ENCODE data around the gene STAT3. TPM values are rescaled to one million over a fixed set of nuclear protein-coding genes. Genes with fewer than 3 reads are reported as not detected.

The STAT3 gene
- total and polyA plus RNA-seq, 2 of the 13 experiments (the other 11 are each of a cell fraction or from before 2014, with no cell fraction given): 61.8 to 62.4 TPM

DNA sequence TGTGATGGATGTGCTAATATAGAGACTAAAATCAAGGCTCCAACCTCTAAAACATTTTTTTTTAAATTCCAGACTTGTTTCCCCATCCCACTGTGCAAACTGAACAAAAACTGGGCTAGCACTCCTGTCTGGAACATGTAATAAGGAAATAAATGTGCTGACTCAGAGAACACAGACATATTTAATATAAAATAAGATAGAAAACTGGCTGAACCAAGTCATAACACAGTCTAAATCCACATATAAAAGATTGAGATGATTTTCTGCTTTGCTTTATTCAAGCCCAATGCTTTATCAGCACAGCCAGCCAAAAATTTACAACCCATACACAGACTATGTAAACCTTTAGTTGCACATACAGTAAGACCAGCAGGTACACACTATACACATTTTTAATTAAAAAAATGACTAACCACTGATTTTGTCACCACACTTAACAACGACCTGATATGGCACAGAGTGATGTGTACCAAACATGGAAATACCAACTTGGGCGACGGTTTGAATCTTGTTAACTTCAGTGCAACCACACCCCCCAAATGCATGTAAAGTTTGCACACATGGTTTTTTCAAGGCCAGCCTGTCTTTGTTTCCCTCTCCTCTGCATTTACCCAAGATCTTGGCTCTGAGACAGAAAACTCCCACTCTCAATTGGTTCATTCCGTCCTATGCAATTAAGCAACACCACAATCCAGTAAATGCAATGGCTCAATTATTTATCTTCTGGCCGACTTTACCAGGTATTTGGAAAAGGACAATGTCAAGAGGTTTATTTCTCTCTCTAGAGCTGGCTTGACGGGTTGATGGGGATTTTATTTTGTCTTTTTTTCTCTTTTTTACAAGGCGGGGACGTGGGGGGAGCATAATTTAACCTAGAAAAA lies 1.2 kb downstream of the STAT3 start (continued):
- TF ChIP-seq, protein P1, sequence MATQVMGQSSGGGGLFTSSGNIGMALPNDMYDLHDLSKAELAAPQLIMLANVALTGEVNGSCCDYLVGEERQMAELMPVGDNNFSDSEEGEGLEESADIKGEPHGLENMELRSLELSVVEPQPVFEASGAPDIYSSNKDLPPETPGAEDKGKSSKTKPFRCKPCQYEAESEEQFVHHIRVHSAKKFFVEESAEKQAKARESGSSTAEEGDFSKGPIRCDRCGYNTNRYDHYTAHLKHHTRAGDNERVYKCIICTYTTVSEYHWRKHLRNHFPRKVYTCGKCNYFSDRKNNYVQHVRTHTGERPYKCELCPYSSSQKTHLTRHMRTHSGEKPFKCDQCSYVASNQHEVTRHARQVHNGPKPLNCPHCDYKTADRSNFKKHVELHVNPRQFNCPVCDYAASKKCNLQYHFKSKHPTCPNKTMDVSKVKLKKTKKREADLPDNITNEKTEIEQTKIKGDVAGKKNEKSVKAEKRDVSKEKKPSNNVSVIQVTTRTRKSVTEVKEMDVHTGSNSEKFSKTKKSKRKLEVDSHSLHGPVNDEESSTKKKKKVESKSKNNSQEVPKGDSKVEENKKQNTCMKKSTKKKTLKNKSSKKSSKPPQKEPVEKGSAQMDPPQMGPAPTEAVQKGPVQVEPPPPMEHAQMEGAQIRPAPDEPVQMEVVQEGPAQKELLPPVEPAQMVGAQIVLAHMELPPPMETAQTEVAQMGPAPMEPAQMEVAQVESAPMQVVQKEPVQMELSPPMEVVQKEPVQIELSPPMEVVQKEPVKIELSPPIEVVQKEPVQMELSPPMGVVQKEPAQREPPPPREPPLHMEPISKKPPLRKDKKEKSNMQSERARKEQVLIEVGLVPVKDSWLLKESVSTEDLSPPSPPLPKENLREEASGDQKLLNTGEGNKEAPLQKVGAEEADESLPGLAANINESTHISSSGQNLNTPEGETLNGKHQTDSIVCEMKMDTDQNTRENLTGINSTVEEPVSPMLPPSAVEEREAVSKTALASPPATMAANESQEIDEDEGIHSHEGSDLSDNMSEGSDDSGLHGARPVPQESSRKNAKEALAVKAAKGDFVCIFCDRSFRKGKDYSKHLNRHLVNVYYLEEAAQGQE (IDR thresholded peaks at IDR 0.05; ENCODE audit: borderline replicate concordance in 1 of 2, low read depth in 1 of 2, low read length in 2 of 2): no peak
- TF ChIP-seq, protein P2, sequence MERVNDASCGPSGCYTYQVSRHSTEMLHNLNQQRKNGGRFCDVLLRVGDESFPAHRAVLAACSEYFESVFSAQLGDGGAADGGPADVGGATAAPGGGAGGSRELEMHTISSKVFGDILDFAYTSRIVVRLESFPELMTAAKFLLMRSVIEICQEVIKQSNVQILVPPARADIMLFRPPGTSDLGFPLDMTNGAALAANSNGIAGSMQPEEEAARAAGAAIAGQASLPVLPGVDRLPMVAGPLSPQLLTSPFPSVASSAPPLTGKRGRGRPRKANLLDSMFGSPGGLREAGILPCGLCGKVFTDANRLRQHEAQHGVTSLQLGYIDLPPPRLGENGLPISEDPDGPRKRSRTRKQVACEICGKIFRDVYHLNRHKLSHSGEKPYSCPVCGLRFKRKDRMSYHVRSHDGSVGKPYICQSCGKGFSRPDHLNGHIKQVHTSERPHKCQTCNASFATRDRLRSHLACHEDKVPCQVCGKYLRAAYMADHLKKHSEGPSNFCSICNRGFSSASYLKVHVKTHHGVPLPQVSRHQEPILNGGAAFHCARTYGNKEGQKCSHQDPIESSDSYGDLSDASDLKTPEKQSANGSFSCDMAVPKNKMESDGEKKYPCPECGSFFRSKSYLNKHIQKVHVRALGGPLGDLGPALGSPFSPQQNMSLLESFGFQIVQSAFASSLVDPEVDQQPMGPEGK (CRISPR knock-in tag; IDR thresholded peaks at IDR 0.05): peak; percentile 44; the same call in 1 of the 2 replicates
- TF ChIP-seq, protein P3, sequence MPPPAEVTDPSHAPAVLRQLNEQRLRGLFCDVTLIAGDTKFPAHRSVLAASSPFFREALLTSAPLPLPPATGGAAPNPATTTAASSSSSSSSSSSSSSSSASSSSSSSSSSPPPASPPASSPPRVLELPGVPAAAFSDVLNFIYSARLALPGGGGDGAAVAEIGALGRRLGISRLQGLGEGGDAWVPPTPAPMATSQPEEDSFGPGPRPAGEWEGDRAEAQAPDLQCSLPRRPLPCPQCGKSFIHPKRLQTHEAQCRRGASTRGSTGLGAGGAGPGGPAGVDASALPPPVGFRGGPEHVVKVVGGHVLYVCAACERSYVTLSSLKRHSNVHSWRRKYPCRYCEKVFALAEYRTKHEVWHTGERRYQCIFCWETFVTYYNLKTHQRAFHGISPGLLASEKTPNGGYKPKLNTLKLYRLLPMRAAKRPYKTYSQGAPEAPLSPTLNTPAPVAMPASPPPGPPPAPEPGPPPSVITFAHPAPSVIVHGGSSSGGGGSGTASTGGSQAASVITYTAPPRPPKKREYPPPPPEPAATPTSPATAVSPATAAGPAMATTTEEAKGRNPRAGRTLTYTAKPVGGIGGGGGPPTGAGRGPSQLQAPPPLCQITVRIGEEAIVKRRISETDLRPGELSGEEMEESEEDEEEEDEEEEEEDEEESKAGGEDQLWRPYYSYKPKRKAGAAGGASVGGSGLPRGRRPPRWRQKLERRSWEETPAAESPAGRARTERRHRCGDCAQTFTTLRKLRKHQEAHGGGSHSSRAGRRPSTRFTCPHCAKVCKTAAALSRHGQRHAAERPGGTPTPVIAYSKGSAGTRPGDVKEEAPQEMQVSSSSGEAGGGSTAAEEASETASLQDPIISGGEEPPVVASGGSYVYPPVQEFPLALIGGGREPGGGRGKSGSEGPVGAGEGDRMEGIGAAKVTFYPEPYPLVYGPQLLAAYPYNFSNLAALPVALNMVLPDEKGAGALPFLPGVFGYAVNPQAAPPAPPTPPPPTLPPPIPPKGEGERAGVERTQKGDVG (CRISPR knock-in tag; IDR thresholded peaks at IDR 0.05; ENCODE audit: borderline replicate concordance): no peak
- TF ChIP-seq ZNF747 (CRISPR knock-in tag; IDR thresholded peaks at IDR 0.05; ENCODE audit: borderline replicate concordance) (no peak), ZBTB1 (CRISPR knock-in tag; IDR thresholded peaks at IDR 0.05; ENCODE audit: borderline replicate concordance) (no peak), ZNF598 (CRISPR knock-in tag; IDR thresholded peaks at IDR 0.05; ENCODE audit: borderline replicate concordance) (no peak), SALL2 (CRISPR knock-in tag; IDR thresholded peaks at IDR 0.05) (no peak), HMG20B (CRISPR knock-in tag; conservative IDR thresholded peaks at IDR 0.05) (peak; percentile 49; the same call in 1 of the 2 replicates), ZNF274 (CRISPR knock-in tag; IDR thresholded peaks at IDR 0.05) (no peak), SSRP1 (CRISPR knock-in tag; IDR thresholded peaks at IDR 0.05) (0 out of 2 replicates have a peak, but pooled peaks have one; percentile 14)
- TF ChIP-seq, protein P4, sequence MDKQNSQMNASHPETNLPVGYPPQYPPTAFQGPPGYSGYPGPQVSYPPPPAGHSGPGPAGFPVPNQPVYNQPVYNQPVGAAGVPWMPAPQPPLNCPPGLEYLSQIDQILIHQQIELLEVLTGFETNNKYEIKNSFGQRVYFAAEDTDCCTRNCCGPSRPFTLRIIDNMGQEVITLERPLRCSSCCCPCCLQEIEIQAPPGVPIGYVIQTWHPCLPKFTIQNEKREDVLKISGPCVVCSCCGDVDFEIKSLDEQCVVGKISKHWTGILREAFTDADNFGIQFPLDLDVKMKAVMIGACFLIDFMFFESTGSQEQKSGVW (CRISPR knock-in tag; IDR thresholded peaks at IDR 0.05; ENCODE audit: borderline replicate concordance): no peak
- TF ChIP-seq, protein P5, sequence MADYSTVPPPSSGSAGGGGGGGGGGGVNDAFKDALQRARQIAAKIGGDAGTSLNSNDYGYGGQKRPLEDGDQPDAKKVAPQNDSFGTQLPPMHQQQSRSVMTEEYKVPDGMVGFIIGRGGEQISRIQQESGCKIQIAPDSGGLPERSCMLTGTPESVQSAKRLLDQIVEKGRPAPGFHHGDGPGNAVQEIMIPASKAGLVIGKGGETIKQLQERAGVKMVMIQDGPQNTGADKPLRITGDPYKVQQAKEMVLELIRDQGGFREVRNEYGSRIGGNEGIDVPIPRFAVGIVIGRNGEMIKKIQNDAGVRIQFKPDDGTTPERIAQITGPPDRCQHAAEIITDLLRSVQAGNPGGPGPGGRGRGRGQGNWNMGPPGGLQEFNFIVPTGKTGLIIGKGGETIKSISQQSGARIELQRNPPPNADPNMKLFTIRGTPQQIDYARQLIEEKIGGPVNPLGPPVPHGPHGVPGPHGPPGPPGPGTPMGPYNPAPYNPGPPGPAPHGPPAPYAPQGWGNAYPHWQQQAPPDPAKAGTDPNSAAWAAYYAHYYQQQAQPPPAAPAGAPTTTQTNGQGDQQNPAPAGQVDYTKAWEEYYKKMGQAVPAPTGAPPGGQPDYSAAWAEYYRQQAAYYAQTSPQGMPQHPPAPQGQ (CRISPR knock-in tag; IDR thresholded peaks at IDR 0.05; ENCODE audit: borderline replicate concordance): no peak
- TF ChIP-seq, protein P6, sequence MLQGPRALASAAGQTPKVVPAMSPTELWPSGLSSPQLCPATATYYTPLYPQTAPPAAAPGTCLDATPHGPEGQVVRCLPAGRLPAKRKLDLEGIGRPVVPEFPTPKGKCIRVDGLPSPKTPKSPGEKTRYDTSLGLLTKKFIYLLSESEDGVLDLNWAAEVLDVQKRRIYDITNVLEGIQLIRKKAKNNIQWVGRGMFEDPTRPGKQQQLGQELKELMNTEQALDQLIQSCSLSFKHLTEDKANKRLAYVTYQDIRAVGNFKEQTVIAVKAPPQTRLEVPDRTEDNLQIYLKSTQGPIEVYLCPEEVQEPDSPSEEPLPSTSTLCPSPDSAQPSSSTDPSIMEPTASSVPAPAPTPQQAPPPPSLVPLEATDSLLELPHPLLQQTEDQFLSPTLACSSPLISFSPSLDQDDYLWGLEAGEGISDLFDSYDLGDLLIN (CRISPR knock-in tag; IDR thresholded peaks at IDR 0.05; ENCODE audit: borderline replicate concordance): no peak
